Esophagus muscularis mucosa (tissue), 4 donors: ENCODE results near the gene LARGE1. TPM values are rescaled to one million over a fixed set of nuclear protein-coding genes. Genes with fewer than 3 reads are reported as not detected.

Source experiments
- DNase-seq: peaks from one replicate; pipeline ENCODE4 v3.0.0-alpha.2; 2017; ENCODE audit errors: extremely low spot score
- H3K27ac ChIP-seq, 4 donors: fragments of 200-600 bp; sonication (generic); replicated peaks in 1 of 4; 1 replicate in 3 of 4; 2 replicates in 1 of 4; pipeline ENCODE4 v1.5.1; 2016 to 2019; ENCODE audit warnings: mild to moderate bottlenecking in 1 of 4
- H3K27me3 ChIP-seq, 4 donors: fragments of 200-600 bp; sonication (generic); one replicate each; pipeline versions ENCODE4 v1.5.1 to v1.6.0; 2016 to 2019
- H3K36me3 ChIP-seq, 4 donors: fragments of 200-600 bp; sonication (generic); one replicate each; pipeline ENCODE4 v1.5.1; 2016 to 2019
- H3K4me1 ChIP-seq, 4 donors: fragments of 200-600 bp; sonication (generic); one replicate each; pipeline ENCODE4 v1.5.1; 2016 to 2019
- H3K4me3 ChIP-seq, 4 donors: fragments of 200-600 bp; sonication (generic); 1 replicate in 2 of 4; 2 replicates in 2 of 4; pipeline ENCODE4 v1.5.1; 2016 to 2019; ENCODE audit warnings: mild to moderate bottlenecking in 4 of 4, moderate library complexity in 1 of 4
- H3K9me3 ChIP-seq, 4 donors: fragments of 200-600 bp; sonication (generic); 1 replicate in 3 of 4; 2 replicates in 1 of 4; pipeline ENCODE4 v1.5.1; 2016 to 2019
- CTCF ChIP-seq, 3 experiments: fragments of 200-600 bp in 2 of 3; fragments of 450-650 bp in 1 of 3; sonication (generic) in 2 of 3; IDR thresholded peaks; one replicate each; pipeline ENCODE4 v1.5.1; 2017 to 2019; ENCODE audit warnings: antibody characterized with exemption in 3 of 3, mild to moderate bottlenecking in 2 of 3, moderate library complexity in 1 of 3
- EP300 ChIP-seq: sonication (generic); formaldehyde crosslinking; IDR thresholded peaks from one replicate; pipeline ENCODE4 v1.6.1; 2017; ENCODE audit warnings: antibody characterized with exemption
- POLR2A ChIP-seq: fragments of 450-650 bp; IDR thresholded peaks from one replicate; pipeline ENCODE4 v1.6.1; 2017; ENCODE audit warnings: antibody characterized with exemption, moderate library complexity, mild to moderate bottlenecking, low read depth
- POLR2AphosphoS5 ChIP-seq, 2 donors: sonication (generic); formaldehyde crosslinking; IDR thresholded peaks; one replicate each; pipeline ENCODE4 v1.6.1; 2017; ENCODE audit warnings: antibody characterized with exemption in 2 of 2
- WGBS: methylation state at CpG from one replicate; pipeline ENCODE4 v1.1.5; 2018; 5-methylcytosine and 5-hydroxymethylcytosine counted together
- intact Hi-C: fragments of 100-400 bp; cut with DNase I; formaldehyde crosslinking; loops from one replicate; pipeline ENCODE4 v1.15.1; 2023
- total RNA-seq, 4 donors: library from RNA; depleted of rRNA; stranded (reverse); fragments of >200 nt; gene quantifications; one replicate each; pipeline versions ENCODE4 v1.1.0 to v1.2.1, GENCODE V29; 2016

LARGE1 gene
- total RNA-seq, 4 donors from 2014 or later = 29.9 to 48.4 (median 32.4) TPM

- Histone ChIP-seq H3K4me3 (no peak overlapping the region), H3K27me3 (no peaks in the 10 kb centered on the region), H3K4me1 (peaks cover 0 to 6% (median 0%) of the 10 kb centered on the region in 4 donors), H3K36me3 (peaks cover 0 to 19% (median 0%) of the 10 kb centered on the region in 4 donors), H3K27ac (no peak overlapping the region), H3K9me3 (no peaks in the 10 kb centered on the region)
- intact Hi-C loops = no loop called here
- 71% methylated on average over 3 of the region's 3 CpGs for WGBS
- TF ChIP-seq EP300 = no peak
- TF ChIP-seq POLR2A = no peak
- no peak for TF ChIP-seq POLR2AphosphoS5 (IDR thresholded peaks at IDR 0.05)
- TF ChIP-seq CTCF (IDR thresholded peaks at IDR 0.05) = no peak
- DNase-seq = no peak
These were observed 590.9 kb downstream of the LARGE1 start for GRCh38 chr22:33329398-33329797.

GRCh38 chr22:33328789-33329296 is 591.4 kb downstream of the LARGE1 start:
- Histone ChIP-seq H3K4me3 (no peak overlapping the region), H3K27ac (no peak overlapping the region), H3K4me1 (peaks cover 0 to 6% (median 0%) of the 10 kb centered on the region in 4 donors), H3K36me3 (peaks cover 0 to 19% (median 0%) of the 10 kb centered on the region in 4 donors), H3K9me3 (no peaks in the 10 kb centered on the region), H3K27me3 (no peaks in the 10 kb centered on the region)
- 78% methylated on average over 2 of the region's 2 CpGs for WGBS
- DNase-seq = no peak
- intact Hi-C loops = no loop called here
- TF ChIP-seq POLR2AphosphoS5 (IDR thresholded peaks at IDR 0.05) = no peak
- TF ChIP-seq CTCF (IDR thresholded peaks at IDR 0.05) = no peak
- TF ChIP-seq EP300 = no peak
- no peak for TF ChIP-seq POLR2A

- H3K9me3 ChIP-seq = no peaks in the 10 kb centered on the region
- H3K36me3 ChIP-seq = peaks cover 0 to 21% (median 0%) of the 10 kb centered on the region in 4 donors
- peaks cover 0 to 3% (median 0%) of the 10 kb centered on the region in 4 donors for H3K4me1 ChIP-seq
- WGBS = 94% methylated on average over 9 of the region's 9 CpGs
- DNase-seq = no peak
- no peak for TF ChIP-seq POLR2A
- no peak for TF ChIP-seq EP300
- no peak for TF ChIP-seq CTCF (IDR thresholded peaks at IDR 0.05)
- no peak for TF ChIP-seq POLR2AphosphoS5 (IDR thresholded peaks at IDR 0.05)
- H3K4me3 ChIP-seq = no peak overlapping the region
- no peaks in the 10 kb centered on the region for H3K27me3 ChIP-seq
- no peak overlapping the region for H3K27ac ChIP-seq
- intact Hi-C loops = no loop called here
These were observed 592.9 kb downstream of the LARGE1 start for GRCh38 chr22:33327348-33327860.

- H3K27me3 ChIP-seq = no peaks in the 10 kb centered on the region
- H3K36me3 ChIP-seq = peaks cover 0 to 18% (median 0%) of the 10 kb centered on the region in 4 donors
- WGBS = 93% methylated on average over 10 of the region's 10 CpGs
- intact Hi-C loops = no loop called here
- H3K4me3 ChIP-seq = no peak overlapping the region
- TF ChIP-seq CTCF (IDR thresholded peaks at IDR 0.05) (no peak), EP300 (no peak), POLR2AphosphoS5 (IDR thresholded peaks at IDR 0.05) (no peak), POLR2A (no peak)
- DNase-seq = no peak
- no peak overlapping the region for H3K27ac ChIP-seq
- H3K4me1 ChIP-seq = peaks cover 0 to 3% (median 0%) of the 10 kb centered on the region in 4 donors
- H3K9me3 ChIP-seq = no peaks in the 10 kb centered on the region
These were observed 593.6 kb downstream of the LARGE1 start for GRCh38 chr22:33326540-33327295.
